Esophagus (tissue), 2 donors: ENCODE data around the gene MAP4. TPM values are rescaled to one million over a fixed set of nuclear protein-coding genes. Genes with fewer than 3 reads are reported as not detected.
A peak's percentile ranks its signal among the peaks of the same experiment; 100 is the strongest.
"Not testable (repeated sequence)": the region's sequence is repeated elsewhere in the genome, so short reads cannot be mapped to it uniquely, and the experiment has no call there.

ENCODE experiments used
- H3K27ac ChIP-seq, 2 donors: one replicate each; pipeline ENCODE4 v1.5.1; 2013; ENCODE audit warnings: low read depth in 2 of 2, mild to moderate bottlenecking in 2 of 2, inconsistent platforms in 1 of 2, low read length in 1 of 2, moderate library complexity in 1 of 2
- H3K27me3 ChIP-seq, 2 donors: one replicate each; pipeline ENCODE4 v1.6.1; 2013; ENCODE audit warnings: low read length in 2 of 2, control low read depth in 1 of 2, mild to moderate bottlenecking in 1 of 2; ENCODE audit not compliant: insufficient read depth in 2 of 2, control insufficient read depth in 1 of 2
- H3K36me3 ChIP-seq, 2 donors: one replicate each; pipeline ENCODE4 v1.6.1; 2013; ENCODE audit warnings: low read length in 1 of 2; ENCODE audit not compliant: control insufficient read depth in 2 of 2, insufficient read depth in 2 of 2
- H3K4me1 ChIP-seq, 2 donors: one replicate each; pipeline ENCODE4 v1.6.1; 2013; ENCODE audit warnings: low read length in 1 of 2; ENCODE audit not compliant: control insufficient read depth in 2 of 2, insufficient read depth in 2 of 2
- H3K4me3 ChIP-seq, 2 donors: one replicate each; pipeline ENCODE4 v1.5.1; 2013; ENCODE audit warnings: low read length in 2 of 2, mild to moderate bottlenecking in 2 of 2, low read depth in 1 of 2, moderate library complexity in 1 of 2
- H3K9me3 ChIP-seq, 2 donors: one replicate each; pipeline ENCODE4 v1.6.1; 2013; ENCODE audit warnings: mild to moderate bottlenecking in 2 of 2, low read depth in 1 of 2, low read length in 1 of 2, moderate library complexity in 1 of 2; ENCODE audit not compliant: control insufficient read depth in 2 of 2, insufficient read depth in 1 of 2
- WGBS, 2 donors: extraction: QIAGEN DNeasy Blood & Tissue Kit; methylation state at CpG; one replicate each; pipeline ENCODE4 v1.1.7; 2013; 5-methylcytosine and 5-hydroxymethylcytosine counted together
- polyA plus RNA-seq, 2 donors: library from polyadenylated mRNA; stranded (reverse); fragments of 200-250 nt; gene quantifications; one replicate each; pipeline ENCODE4 v1.2.3, GENCODE V29; 2013
- donor health status: healthy with polysubstance abuse.
- donor health status: Bipolar disorder and iron deficiency.

The MAP4 gene
- polyA plus RNA-seq, 2 donors, result 48.8 to 60.4 TPM

DNA sequence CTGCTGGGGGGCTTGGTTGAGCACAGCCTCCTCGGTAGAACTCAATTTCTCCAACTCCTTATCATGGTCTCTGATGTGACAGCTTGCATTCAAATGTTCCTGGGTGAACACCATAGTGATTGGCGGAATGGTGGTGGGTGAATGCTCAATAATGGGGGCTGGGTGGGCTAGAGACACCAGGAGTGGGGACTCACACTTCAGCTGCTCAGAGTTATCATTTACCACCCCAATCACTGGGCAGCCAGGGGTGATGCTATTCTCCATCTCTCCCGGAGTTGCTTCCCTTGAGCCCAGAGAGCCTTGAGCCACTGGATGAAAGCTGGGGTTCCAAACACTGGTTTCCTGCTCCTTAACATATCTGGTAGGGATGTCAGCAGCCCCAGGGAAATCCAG is 124.6 kb downstream of the MAP4 start:
- Histone ChIP-seq H3K27ac (peak overlapping the region in 1 of 2 donors; percentile 46), H3K27me3 (no peaks in the 10 kb centered on the region), H3K4me1 (peaks cover 0 to 3% of the 10 kb centered on the region in 2 donors), H3K36me3 (peaks cover 2 to 8% of the 10 kb centered on the region in 2 donors), H3K4me3 (no peak overlapping the region), H3K9me3 (no peaks in the 10 kb centered on the region)
- 88 to 93% methylated on average over 3 of the region's 3 CpGs for WGBS, 2 donors

- H3K36me3 ChIP-seq, result peaks cover 2 to 8% of the 10 kb centered on the region in 2 donors
- no peaks in the 10 kb centered on the region for H3K9me3 ChIP-seq
- H3K27me3 ChIP-seq, result no peaks in the 10 kb centered on the region
- H3K4me3 ChIP-seq, result no peak overlapping the region
- peak overlapping the region in 1 of 2 donors; percentile 46 for H3K27ac ChIP-seq
- 70 to 74% methylated on average over 10 of the region's 10 CpGs for WGBS, 2 donors
- H3K4me1 ChIP-seq, result peaks cover 0 to 3% of the 10 kb centered on the region in 2 donors
These were observed 125.2 kb downstream of the MAP4 start for GRCh38 chr3:47890828-47891612.

DNA sequence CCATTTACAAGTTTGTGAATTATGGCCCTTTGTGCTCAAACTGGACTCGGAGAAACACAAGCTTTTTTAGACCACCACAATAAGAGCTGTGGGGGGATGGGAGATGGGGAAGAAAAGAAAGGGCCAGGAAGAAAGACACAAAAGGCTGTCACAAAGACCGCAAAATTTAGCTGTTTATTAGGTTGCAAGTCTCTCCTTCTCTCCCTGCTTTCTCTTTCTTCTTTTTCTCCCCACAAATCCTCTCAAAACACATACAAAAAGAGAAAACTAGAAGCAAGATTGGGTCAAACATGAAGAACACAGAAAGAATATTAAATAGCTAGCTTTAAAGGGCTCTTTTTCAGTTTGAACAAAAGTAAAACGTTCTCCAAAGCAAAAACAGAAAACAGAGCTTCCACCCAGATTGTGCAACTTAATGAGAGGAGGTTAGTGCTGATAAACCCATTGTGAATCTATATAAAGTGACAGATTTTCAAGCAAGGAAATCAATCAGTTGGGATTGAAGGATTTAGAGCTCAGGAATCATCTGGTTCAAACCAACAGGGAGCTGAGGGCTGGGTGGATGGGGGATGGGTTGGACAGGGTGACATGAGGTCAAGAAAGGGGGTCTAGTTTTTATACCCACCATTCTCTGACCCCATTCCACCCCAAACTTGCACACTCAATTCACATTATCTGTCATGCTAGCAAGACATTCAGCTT is 125.9 kb downstream of the MAP4 start:
- H3K27ac ChIP-seq, result peak overlapping the region in 1 of 2 donors; percentile 18
- WGBS, 2 donors, result 72% methylated on average over 3 of the region's 3 CpGs
- peaks cover under 1 to 2% of the 10 kb centered on the region in 2 donors for H3K36me3 ChIP-seq

GRCh38 chr3:47888986-47889757 is 127.0 kb downstream of the MAP4 start:
- peaks cover 0 to 3% of the 10 kb centered on the region in 2 donors for H3K4me1 ChIP-seq
- no peaks in the 10 kb centered on the region for H3K27me3 ChIP-seq
- WGBS, 2 donors, result 93 to 95% methylated on average over 4 of the region's 4 CpGs
- H3K27ac ChIP-seq, result no peak overlapping the region
- peaks cover 0 to 2% of the 10 kb centered on the region in 2 donors for H3K36me3 ChIP-seq
- no peak overlapping the region for H3K4me3 ChIP-seq
- no peaks in the 10 kb centered on the region for H3K9me3 ChIP-seq

More for the DNA sequence above, 125.9 kb downstream of the MAP4 start:
- peaks cover 0 to 3% of the 10 kb centered on the region in 2 donors for H3K4me1 ChIP-seq
- H3K4me3 ChIP-seq, result no peak overlapping the region
- H3K27me3 ChIP-seq, result no peaks in the 10 kb centered on the region
- H3K9me3 ChIP-seq, result no peaks in the 10 kb centered on the region

GRCh38 chr3:47887991-47888390 is 128.2 kb downstream of the MAP4 start:
- H3K27me3 ChIP-seq, H3K4me1 ChIP-seq, H3K27ac ChIP-seq, H3K4me3 ChIP-seq, H3K36me3 ChIP-seq, H3K9me3 ChIP-seq: not testable (repeated sequence)
- WGBS, 2 donors, result 88 to 95% methylated on average over 9 of the region's 9 CpGs

- H3K27me3 ChIP-seq, result no peaks in the 10 kb centered on the region
- 98 to 100% methylated on average over 1 of the region's 1 CpG for WGBS, 2 donors
These were observed 131.0 kb downstream of the MAP4 start for GRCh38 chr3:47885168-47885567.

DNA sequence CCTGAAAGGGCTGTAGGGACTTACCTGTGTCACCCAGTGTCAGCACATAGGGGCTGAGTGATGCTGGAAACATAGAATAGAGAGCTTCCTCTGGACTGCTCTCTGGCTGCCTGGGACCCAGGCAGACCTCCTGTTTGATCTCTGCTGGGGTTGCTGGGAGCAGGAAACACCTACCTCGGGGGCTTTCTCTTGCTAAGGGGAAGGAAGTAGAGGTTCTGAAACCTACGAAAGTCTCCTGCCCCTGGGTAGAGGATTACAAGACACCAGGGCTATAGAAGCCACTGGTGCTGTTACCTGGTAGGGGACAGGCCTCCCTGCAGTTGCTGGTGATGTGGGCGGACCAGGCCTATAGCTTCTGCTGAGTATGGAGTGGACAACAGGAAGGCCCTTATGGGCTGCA is 131.6 kb downstream of the MAP4 start:
- H3K27ac ChIP-seq, result no peak overlapping the region
- no peaks in the 10 kb centered on the region for H3K27me3 ChIP-seq
- no peak overlapping the region for H3K4me3 ChIP-seq
- no peaks in the 10 kb centered on the region for H3K36me3 ChIP-seq
- 80 to 88% methylated on average over 3 of the region's 3 CpGs for WGBS, 2 donors
- H3K4me1 ChIP-seq, result no peaks in the 10 kb centered on the region
- H3K9me3 ChIP-seq, result no peaks in the 10 kb centered on the region

More at GRCh38 chr3:47885168-47885567, 131.0 kb downstream of the MAP4 start:
- no peak overlapping the region for H3K4me3 ChIP-seq
- H3K27ac ChIP-seq, result no peak overlapping the region
- H3K9me3 ChIP-seq, result no peaks in the 10 kb centered on the region
- H3K4me1 ChIP-seq, result no peaks in the 10 kb centered on the region
- H3K36me3 ChIP-seq, result no peaks in the 10 kb centered on the region

DNA sequence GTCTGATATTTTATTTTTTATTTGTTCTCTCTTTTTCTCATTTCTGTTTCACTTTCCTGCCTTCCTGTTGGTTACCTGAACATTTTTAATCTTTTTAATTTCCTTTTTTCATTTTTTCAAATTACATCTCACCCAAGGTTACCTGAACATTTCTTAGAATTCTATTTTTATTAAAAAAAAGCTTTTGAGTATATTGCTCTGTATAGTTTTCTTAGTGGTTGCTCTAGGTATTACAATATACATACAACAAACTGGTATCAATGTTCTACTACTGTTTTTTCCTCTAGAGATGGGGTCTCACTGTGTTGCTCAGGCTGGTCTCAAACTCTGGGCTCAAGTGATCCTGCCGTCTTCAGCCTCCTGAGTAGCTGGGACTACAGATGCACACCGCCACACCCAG is 133.9 kb downstream of the MAP4 start:
- Histone ChIP-seq H3K9me3 (no peaks in the 10 kb centered on the region), H3K27ac (no peak overlapping the region), H3K4me1 (no peaks in the 10 kb centered on the region), H3K27me3 (no peaks in the 10 kb centered on the region), H3K4me3 (no peak overlapping the region), H3K36me3 (no peaks in the 10 kb centered on the region)
- WGBS, 2 donors, result 92 to 94% methylated on average over 2 of the region's 2 CpGs

DNA sequence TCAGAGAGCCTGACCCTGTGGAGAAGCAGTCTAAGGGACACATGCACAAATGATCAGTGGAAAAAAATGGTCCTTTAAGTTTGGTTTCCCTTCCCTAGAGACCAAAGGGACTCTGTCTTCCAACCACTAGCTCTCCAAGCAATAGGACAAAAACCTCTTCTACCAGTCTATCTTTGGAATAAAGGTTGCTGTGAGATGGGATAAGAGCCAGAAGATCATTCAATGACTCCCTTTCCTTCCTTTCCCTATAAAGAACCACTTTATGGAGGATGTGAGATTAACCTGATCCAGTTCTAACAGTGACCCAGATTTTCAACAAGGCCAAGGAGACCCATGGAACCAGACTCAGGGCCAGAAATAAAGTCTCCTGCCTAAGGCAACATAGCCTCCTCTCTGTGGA is 138.5 kb downstream of the MAP4 start:
- peaks cover 0 to 4% of the 10 kb centered on the region in 2 donors for H3K36me3 ChIP-seq

More for the DNA sequence above, 138.5 kb downstream of the MAP4 start:
- no peak overlapping the region for H3K27ac ChIP-seq
- H3K9me3 ChIP-seq, result no peaks in the 10 kb centered on the region
- H3K4me1 ChIP-seq, result peaks cover 0 to 4% of the 10 kb centered on the region in 2 donors
- H3K4me3 ChIP-seq, result no peak overlapping the region
- no peaks in the 10 kb centered on the region for H3K27me3 ChIP-seq
